Stimulated activated CD4-positive, alpha-beta T cell treated with anti-CD3 and anti-CD28 coated beads, Interleukin-1b, Interleukin-23, amount 100 ng/mL, for 24 hours (primary cell): ENCODE measurements around the gene ZFAND5.

Experiments
- DNase-seq, 4 experiments: peaks; one replicate each; pipeline ENCODE4 v3.0.0-alpha.2; 2020; ENCODE audit warnings: low read depth in 4 of 4, low spot score in 1 of 4

ZFAND5 gene

DNA sequence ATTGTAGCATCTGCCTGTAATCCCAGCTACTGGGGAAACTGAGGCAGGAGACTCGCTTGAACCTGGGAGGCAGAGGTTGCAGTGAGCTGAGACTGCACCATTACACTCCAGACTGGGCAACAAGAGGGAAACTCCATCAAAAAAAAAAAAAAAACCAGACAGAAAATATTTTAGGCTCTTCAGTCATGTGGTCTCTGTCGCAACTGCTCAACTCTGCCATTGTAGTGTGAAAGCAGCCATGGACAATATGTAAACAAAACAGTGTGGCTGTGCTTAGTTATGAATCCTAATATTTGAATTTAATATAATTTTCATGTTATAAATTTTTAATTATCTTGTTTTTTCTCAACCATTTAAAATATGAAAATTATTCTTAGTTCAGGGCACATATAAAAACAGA is 38.4 kb downstream of the ZFAND5 start:
- no peak for DNase-seq

DNA sequence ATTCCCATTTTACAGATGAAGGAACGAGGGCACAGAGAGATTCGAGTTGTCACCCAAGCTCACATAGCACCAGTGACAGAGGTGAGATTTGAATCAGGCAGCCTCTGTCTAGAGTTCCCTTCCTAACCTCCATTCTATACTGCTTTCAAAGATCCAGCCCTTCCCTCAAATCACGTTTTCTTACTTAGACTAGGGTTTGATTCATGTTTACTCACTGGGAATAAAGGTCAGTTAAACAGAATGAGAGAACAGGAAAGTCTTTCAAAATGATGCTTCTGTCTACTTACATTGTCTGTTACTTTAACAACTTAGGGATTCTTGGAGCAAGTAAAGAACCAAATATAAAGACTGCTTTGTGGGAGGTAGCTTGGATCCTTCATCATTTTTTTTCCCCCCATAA is 40.0 kb downstream of the ZFAND5 start:
- no peak for DNase-seq

DNA sequence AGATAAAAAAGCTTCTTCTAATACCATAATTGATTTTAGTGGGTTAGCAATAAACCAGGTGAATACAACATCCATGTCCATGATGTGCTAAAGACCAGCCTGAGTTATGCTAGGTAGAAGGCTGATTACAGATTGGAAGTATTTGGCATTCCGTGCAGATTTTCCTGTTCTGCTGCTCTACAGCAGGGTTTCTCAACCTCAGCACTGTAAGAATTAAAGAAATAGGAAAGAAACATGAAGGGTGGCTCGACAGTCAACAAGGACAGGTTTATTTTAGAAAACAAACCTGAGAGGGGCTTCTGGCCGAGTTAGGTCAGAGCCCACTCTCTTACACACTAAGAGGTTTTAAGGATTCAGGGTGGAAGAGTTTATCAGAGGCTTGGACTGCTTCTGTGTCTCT is 42.3 kb downstream of the ZFAND5 start:
- DNase-seq = no peak

DNA sequence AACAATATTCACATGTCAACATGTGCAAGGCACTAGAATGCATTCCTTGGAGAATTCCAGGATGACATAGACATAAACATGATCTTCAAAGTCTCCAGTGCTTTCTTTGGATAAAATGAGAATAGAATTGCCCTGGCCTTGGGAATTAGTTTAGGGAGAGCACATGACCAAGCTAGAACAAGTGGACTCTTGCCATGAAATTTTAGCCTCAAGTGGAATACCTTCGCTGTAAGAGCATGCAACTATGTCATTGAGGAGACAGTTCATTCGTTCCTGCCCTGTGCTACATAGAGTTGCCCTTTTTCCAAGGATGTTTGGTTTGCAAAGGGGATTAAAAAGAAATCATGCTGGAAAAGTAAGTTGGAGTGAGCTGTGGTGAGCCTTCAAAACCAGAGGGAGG is 42.7 kb downstream of the ZFAND5 start:
- DNase-seq = no peak

DNA sequence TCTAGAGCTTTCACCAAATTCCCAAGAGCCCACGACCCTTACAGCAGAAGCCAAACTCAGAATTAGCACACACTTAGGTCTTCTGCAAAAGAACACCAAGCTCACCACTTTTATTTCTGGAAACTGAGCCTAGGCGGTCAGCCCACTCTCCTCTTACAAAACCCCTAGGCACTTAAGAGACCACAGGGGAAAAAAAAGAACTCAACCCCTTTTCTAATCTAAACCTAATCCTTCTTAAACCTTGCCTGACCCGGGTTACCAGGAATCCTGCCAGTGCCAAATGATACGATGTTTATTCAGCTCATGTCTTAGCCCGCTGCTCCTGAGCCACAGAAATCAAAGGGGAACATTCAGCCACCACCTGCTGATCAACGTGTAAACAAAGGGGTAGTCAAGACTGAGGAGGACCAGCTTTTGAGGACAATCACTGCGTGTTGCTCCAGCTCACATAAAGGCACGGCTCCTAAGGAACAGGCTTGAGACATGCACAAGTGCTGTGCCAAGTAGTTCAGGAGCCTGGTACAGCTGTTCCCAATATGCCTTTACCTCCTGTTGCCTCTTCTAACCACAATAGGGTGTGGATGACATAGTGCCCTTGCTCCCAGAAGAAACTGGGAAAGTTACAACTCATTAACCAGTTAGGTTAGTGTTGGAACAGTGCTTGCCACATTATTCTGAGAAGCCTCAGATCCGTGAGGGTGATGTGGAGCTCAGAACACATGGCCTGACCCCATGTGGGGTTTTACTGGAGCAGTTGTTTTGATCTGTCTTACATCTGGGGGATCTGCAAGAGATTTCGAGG is 49.3 kb downstream of the ZFAND5 start:
- DNase-seq = no peak

DNA sequence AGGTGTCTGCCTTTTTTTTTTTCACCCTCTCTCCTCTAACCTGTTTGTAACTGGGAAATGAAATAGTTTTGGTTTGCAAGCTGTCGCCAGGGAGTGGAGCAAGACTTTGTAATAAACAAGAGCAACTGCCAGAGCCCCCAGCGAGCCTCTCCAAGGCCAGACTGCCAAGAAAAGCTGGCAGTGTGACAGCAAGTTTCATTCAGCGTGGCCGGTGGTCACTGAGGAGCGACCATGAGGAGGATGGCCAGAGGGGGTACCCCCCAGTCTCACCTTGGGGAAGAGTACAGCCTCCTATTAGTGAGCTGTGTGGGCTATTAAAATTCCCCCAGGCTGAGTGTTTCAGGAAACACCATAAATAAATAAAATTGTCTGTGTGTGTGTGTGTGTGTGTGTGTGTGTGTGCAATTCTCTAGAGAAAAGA is 49.9 kb downstream of the ZFAND5 start:
- DNase-seq = no peak

DNA sequence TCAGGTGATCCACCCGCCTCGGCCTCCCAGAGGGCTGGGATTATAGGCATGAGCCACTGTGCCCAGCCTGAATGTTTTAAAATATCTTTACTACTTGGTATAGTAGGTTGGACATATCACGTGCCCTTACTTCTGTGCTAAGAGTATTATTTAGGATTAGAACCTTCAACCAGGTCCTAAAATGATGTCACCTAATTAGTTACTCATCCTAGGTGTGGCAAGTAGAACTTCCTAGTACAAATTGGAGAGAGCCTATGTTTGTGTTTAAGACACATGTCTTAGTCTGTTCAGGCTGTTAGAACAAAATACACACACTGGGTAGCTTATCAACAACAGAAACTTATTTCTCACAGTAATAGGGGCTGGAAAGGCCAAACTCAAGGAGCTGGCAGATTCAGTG is 51.5 kb downstream of the ZFAND5 start:
- DNase-seq = no peak

DNA sequence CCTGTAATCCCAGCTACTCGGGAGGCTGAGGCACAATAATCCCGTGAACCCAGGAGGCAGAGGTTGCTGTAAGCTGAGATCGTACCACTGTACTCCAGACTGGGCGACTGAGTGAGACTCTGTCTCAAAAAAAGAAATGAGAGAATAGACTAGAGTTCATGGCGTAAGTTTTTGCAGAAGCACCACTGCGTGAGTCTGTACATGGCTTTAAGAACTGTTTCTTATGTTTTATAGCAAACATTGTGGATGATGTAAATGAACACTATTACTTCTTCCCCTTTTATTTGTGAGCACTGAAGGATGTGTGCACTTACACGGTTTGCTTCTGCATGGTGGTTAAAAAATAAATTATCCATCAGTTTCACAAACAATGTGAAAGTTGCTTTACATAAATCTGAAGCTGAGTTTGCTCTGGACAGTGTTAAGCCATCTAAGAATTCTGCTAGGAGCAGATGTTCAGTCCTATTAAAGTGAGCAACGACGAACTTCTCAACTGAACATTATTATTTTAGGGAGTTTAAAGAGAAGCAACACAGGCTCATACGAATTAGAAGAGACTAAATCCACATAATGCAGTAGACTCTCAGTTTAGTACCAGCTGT is 52.5 kb downstream of the ZFAND5 start:
- DNase-seq = no peak

DNA sequence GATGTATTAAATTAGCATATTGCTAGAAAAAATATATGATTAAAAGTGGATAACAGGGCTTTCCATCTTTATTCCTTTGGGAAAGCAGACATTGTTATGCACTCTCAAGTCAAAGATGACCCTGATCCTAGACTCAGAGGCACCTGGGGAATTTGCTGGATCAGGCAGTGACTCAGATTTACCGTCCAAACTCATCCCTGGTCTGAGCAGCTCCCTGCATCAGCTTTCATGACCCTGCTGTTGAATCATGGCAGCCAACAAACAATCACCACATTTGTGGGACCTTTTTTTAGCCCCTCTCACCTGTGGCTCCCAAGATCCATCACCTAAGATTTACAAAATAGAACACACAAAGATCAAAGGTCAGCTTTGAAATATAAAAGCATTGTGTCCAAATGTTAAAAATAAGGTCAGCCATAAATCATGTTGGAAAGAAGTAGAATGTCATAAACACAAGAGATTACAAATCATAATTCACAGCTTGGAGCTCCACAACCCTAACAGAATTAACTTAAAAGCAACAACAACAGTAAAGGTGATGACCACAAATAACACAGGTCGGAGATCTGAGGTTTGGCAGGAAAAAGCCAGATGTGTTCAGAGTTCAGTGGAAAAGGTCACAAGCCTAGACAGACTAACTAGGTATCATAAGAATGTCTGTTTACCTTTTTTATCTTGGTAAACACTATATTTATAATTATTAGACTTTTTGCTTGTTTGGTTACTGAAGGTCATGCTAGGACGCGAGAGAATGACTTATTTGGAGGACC is 55.5 kb downstream of the ZFAND5 start:
- DNase-seq = no peak

DNA sequence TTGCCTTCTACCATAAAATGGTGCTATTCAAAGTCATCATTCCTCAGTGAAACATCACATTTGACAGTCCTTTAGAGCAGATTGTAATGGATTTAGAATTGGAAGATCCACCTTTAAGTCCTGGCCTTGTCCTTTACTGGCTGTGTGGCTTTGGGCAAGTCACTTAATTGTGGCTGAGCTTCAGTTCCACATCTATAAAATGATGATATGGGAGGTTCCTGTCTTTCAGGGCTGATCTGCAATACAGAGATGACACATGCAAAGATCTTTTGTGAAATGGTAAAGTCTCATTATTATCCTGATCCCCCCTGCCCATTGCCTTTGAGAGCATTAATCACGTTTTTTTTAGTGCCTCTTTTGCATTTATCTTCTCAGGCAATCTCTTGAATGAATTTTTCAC is 58.2 kb downstream of the ZFAND5 start:
- no peak for DNase-seq

DNA sequence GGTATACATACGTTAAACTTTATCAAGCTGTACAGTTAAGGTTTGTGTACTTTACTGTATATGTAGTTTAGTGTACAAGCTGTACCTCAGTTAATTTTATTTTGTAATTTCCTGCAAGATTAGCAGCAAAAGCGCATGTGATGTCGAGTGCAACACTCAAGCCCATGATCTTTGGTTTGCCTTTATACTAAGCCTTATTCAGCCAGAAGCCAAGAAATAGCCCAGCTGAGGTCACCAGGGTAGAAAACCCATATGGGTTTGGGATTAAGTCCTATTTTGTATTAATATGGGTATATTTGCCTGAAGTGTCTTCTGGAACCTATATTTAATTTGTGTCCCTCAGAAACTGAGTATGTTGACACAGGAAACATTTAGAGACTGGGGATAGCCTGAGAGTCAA is 59.3 kb downstream of the ZFAND5 start:
- no peak for DNase-seq

DNA sequence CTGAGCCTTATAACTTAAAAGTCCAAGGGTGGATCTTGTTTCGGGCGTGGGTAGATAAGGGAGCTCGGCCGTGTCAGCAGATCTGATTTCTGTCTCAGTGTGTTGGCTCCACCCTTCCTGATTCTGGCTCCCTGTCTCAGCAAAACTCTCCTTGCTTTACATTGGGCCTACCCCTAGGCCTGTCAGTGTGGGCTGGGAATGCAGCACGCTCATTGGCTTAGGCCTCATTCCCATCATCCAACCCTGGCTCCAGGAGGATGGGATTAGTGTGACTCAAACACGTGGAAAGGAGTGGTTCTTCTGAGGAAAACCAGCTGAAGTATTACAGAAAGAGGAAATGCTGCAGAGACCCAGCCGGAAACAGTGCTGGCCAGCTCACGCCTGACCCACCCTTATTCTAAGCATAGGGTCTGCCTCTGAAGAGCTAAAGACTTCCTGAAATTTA is 59.9 kb downstream of the ZFAND5 start:
- no peak for DNase-seq

DNA sequence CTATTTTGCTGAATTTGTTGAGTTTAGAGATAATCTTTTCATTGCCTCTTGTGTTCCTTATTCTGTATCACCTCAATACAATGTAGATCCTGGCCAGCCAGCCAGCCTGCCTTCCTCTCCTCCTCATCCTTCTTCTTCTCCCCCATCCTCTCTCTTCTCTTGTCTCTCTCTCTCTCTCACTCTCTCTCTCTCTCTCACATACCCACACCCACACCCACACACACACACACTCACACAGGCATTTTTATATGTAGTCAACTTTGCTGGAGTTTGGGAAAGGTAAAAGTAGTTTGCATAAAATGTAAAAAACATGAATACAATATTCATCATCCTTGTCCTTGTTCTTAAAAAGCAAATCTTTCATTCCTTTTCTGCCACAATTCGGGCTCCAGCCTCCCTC is 60.5 kb downstream of the ZFAND5 start:
- DNase-seq = no peak
